HG03064 (cell line): ENCODE results near the gene NPAS3.

Experiments used
- ATAC-seq: cut with Tn5 transposase; IDR thresholded peaks from one replicate; pipeline ENCODE4 v1.9.1; 2021; ENCODE audit warnings: low read depth; ENCODE audit not compliant: unreplicated experiment

NPAS3 gene

GRCh38 chr14:33790996-33791395, 852.3 kb downstream of the NPAS3 start:
- ATAC-seq, result no peak

DNA sequence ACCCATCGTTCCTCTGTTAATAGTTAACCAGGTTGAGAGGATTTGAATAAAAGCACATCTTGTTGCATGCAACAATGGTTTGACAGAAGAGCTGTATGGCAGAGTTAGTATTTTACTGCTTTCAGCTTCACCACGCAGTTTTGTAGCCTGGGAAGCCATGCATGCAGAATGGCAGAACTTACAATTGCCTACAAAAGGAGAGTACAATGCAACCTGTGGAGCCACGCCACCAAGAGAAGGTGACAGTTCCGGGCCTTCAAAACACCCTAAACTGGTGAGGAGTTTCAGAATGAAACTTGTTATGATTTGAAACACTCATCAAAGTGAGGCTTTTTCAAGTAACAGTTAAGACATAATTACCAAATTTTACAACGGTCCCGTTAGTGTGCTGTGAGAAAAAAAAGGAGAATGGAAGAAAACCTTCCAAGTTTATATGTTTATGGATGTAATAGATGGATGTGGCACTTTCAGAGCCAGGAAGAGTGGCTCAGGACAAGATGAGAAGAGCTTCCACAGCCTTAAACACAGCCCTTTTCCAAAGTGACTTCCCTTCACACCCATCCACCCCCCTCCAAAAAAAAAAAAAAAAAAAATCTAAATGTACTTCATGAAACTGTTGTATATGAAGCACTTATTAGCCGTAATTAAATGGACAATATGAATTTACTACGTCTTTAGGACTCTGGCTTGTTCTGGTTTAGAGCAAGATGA, 853.5 kb downstream of the NPAS3 start:
- ATAC-seq, result peak; percentile 58

DNA sequence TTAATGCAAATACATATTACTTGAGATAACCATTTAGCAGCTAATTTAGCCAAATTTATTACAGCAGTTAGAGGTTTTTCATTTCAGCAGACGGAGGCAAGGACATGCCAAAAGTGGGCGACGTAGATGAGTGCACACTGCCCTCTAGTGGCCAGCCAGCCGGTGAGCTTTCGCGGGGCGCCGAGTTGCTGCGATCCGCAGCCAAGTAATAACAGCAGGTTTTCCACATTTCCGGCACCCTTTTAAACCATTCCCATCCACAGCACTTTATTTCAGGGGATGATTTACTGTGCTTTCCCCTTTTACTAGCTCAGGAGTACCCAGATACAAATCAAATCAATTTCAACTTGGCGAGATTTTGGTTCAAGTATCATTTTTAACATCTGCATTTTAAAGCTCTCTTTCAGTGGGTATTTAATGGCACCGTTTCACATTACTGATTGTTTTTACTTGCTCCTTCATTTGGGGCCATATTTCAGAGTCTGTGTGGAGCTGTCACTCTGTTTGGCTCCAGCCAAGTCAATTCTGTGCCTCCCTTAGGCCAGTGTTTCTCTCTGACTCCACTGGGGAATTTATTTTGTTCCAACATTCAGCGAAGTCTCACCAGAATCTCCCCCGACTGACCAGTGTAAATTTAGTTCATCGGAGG, 854.2 kb downstream of the NPAS3 start:
- ATAC-seq, result no peak

DNA sequence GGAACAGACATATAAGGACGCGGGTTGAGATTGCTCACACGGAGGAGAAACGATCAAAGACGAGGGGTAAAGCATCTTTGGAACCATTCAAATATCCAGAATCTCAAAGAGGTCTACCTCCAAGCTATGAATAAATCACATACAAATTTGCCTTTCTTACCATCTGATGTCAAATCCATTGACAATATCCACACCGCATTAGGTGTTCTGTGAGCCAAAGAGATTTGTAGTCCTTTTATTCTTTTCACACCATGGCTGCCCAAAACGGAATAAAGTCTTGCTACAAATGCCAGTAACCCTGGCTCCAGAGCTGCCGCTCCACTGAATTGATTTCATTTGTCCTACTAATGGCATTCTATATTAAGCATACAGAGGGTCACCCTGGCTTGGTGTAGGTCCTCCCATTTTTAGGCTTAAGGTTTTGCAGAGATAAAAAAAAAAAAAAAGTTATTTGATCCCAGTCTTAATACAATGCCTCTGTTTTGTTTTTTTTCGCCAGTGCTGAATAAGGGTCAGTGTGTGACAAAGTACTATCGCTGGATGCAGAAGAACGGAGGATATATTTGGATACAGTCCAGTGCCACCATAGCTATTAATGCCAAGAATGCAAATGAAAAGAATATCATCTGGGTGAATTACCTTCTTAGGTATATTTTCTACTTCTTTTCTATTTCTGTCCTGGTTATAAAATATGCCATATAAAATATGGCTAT, 854.9 kb downstream of the NPAS3 start:
- ATAC-seq, result no peak

- no peak for ATAC-seq
Observed at GRCh38 chr14:33794791-33795305, 856.2 kb downstream of the NPAS3 start.

DNA sequence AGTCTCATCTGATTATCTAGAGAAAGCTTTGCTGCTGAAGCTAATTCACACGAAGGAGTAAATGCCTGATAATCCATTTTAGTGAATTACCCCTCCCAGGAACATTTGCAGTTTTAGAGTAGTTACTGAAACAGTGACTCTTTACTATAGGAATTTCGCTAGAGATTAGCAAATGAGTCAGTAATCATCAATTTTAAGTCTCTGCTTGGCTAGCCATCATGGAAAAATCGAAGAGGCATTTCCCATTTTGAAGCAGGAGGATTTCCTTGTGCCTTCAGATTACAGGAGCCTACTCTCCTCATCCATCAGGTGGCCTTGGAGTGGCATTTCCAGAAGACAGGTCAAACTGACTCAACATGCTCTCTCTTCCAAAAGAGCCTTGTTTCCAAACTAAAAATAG, 857.7 kb downstream of the NPAS3 start:
- ATAC-seq, result no peak

- ATAC-seq, result no peak
Observed at GRCh38 chr14:33799705-33800570, 861.3 kb downstream of the NPAS3 start.

DNA sequence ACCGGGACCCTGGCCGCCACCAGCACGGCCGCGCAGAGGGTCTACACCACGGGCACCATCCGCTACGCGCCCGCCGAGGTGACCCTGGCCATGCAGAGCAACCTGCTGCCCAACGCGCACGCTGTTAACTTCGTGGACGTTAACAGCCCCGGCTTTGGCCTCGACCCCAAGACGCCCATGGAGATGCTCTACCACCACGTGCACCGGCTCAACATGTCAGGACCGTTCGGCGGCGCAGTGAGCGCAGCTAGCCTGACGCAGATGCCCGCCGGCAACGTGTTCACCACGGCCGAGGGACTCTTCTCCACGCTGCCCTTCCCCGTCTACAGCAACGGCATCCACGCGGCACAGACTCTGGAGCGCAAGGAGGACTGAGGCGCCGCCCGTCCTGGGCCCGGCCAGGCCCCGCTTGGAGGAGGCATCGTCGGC, 862.1 kb downstream of the NPAS3 start:
- no peak for ATAC-seq

- ATAC-seq, result no peak
Observed at GRCh38 chr14:33802737-33803136, 864.1 kb downstream of the NPAS3 start.

GRCh38 chr14:33805593-33805992, 866.9 kb downstream of the NPAS3 start:
- no peak for ATAC-seq

GRCh38 chr14:33806905-33807304, 868.2 kb downstream of the NPAS3 start:
- ATAC-seq, result no peak

DNA sequence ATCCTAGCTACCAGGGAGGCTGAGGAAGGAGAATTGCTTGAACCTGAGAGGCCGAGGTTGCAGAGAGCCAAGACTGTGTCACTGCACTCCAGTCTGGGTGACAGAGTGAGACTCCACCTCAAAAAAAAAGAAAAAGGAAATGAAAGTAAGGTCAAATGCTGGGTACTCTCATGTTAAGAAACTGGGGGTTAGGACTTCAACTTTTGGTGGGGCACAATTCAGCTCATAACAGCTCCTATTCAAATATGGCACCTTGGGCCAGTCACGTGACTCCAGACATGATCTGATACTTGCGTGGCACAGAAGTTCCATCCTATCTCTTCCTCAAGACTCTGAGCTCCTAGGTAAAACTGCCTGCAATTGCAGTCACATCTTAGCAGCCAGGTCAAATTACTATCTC, 869.5 kb downstream of the NPAS3 start:
- no peak for ATAC-seq

- ATAC-seq, result no peak
Observed at GRCh38 chr14:33809396-33809981, 870.8 kb downstream of the NPAS3 start.

DNA sequence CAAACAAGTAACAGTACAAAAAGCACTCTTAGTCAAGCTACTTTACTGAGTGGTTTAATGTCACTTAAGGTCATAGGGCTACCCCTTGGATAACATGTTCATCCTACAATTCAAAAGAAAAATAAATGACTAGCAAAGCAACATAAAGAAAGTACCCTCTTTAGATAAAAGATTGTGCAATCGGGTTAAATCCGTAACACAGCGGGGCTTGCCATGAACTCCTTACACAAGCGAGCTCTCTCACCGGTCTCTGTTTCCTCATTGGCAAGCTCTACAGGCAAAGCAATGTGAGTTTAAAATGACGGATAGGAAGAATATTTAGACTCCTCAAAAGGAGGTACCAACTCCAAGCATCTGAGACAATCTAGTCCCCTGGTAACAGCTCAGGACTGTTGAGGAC, 871.6 kb downstream of the NPAS3 start:
- no peak for ATAC-seq

DNA sequence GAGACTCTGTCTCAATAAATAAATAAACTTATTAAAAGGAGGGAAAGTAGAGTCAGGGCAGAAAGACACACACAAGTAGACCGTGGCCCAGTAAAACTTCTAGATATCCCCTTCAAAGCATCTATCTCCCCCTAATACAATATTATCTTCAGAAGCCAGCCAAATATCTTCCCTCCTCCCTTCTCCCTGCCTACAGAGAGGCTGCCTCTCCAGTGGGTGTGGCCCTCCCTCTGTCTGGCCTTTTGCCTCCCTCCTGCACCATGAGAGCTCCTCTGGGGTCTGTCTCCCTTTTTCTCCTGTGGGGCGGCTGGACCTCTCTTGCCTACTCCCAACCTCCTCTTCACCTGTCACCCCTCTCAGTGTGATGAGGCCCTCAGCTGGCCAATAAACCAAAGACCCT, 873.0 kb downstream of the NPAS3 start:
- no peak for ATAC-seq

DNA sequence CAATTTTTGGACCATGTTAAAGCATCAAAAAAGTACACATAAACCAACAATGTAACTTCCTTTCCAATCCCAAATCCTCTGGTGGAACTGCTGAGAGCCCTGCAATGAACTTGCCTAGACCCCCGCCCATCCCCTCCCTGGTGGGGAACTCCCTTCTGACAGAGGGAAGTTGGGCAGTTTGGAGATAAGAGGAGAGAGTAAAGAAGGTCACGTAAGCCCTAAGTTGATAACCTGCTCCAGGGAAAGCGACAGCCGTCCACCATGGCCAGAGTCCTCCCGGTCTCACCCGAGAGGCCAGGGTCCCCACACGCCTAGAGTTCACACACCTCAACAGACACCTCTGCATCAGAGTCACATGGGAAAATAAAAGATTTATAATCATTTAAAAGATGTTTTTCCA, 873.5 kb downstream of the NPAS3 start:
- ATAC-seq, result no peak

DNA sequence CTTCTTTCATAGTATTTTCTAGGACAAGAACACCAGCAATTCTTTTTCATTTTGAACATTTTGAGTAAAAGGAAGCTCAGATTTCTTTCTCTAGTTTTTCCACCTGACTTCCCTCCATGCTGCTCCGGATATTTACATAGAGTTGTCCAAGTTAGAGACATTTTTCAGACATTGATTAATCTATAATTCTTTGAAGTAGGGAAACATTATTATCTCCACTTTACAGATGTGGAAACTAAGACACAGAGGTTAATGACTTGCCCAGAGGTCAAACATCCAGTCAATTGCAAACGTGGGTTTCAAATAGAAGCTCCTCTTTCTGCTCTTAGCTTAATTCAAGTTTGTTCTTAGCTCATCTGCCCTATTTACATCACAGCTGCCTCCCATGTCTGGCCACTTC, 873.9 kb downstream of the NPAS3 start:
- no peak for ATAC-seq

DNA sequence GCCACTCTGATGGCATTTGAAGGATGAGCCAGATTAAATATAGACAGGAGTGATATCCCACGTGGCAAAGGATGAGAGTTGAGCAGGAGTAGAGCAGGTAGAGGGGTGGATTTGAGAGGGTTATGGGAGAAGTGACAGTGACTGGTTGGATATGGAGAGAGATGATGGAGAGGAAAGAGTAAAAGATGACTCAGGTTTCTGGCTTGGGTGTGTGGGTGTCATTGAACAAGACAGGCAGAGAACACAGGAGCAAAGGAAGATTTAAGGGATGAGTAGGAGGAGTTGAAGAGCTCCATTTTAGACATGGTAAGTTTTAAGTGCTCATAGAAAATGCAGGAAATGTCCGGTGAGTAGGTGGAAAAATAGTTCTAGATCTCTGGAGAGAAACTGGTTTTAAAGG, 875.3 kb downstream of the NPAS3 start:
- ATAC-seq, result no peak

DNA sequence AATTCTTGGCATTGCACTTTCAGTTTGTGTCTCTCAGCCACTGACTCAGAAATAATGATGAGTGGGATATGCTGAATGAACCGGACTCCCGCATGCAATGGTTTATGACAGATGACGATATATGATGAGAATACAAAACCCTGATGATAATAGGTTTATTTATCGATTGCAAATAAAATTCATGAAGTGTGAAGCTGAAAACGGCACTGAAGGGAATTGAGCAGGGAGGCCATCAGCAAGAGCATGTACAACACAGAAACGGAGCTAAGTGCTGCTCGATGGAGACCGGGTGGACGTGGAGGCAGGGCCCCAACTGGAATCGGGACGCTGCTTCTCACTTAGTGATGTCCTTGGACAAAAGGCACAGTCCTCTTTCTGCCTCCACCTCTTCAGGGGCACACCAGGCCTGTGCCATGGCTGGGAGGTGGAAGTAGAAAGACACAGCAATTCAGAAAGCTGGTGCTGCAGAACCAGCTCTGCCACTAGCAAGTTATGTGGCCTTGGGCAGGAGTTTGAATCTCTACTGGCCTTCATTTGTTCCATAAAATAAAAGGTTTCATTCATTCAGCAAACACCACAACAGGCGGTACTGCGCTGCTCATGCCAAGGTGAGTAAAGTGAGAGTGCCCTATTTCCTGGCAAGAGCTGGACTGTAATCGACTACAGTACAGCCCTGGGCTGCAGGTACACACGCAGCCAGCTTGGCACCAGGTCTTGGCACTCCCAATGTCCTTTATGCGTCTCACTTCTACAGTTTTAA, 895.2 kb downstream of the NPAS3 start:
- ATAC-seq, result no peak
